Gastrocnemius medialis (tissue), 4 donors: ENCODE measurements around the gene BCL10. TPM values are rescaled to one million over a fixed set of nuclear protein-coding genes. Genes with fewer than 3 reads are reported as not detected.

Source experiments
- ATAC-seq, 2 donors: fragments of 150-250 bp; one replicate each; pipeline ENCODE4 v1.9.1; 2016
- DNase-seq, 2 donors: peaks; one replicate each; pipeline ENCODE4 v3.0.0-alpha.2; 2019
- H3K27ac ChIP-seq, 4 donors: fragments of 200-600 bp; sonication (generic); 1 replicate in 1 of 4; 2 replicates in 3 of 4; pipeline ENCODE4 v1.5.1; 2016 to 2018; ENCODE audit warnings: mild to moderate bottlenecking in 2 of 4, moderate library complexity in 1 of 4
- H3K27me3 ChIP-seq, 3 donors: fragments of 200-600 bp; sonication (generic) in 2 of 3; 1 replicate in 1 of 3; 2 replicates in 2 of 3; pipeline versions ENCODE4 v1.5.1 to v1.6.0; 2016 to 2019; ENCODE audit warnings: mild to moderate bottlenecking in 1 of 3, moderate library complexity in 1 of 3
- H3K36me3 ChIP-seq, 2 donors: fragments of 200-600 bp; sonication (generic) in 1 of 2; one replicate each; pipeline ENCODE4 v1.5.1; 2017 to 2018
- H3K4me1 ChIP-seq, 2 donors: fragments of 200-600 bp; sonication (generic) in 1 of 2; one replicate each; pipeline ENCODE4 v1.5.1; 2016 to 2017; ENCODE audit warnings: mild to moderate bottlenecking in 2 of 2
- H3K4me3 ChIP-seq, 4 donors: fragments of 200-600 bp; sonication (generic) in 3 of 4; 1 replicate in 1 of 4; 2 replicates in 3 of 4; pipeline ENCODE4 v1.5.1; 2016 to 2019; ENCODE audit warnings: mild to moderate bottlenecking in 2 of 4
- H3K9me3 ChIP-seq, 3 donors: fragments of 200-600 bp; sonication (generic) in 2 of 3; 1 replicate in 1 of 3; 2 replicates in 2 of 3; pipeline ENCODE4 v1.5.1; 2016 to 2019
- CTCF ChIP-seq, 5 experiments: fragments of 450-650 bp in 3 of 5; fragments of 200-600 bp in 2 of 5; sonication (generic) in 2 of 5; IDR thresholded peaks in 4 of 5; conservative IDR thresholded peaks in 1 of 5; 1 replicate in 4 of 5; 2 replicates in 1 of 5; pipeline ENCODE4 v1.5.1; 2016 to 2019; ENCODE audit warnings: antibody characterized with exemption in 5 of 5, mild to moderate bottlenecking in 3 of 5, moderate library complexity in 3 of 5
- POLR2A ChIP-seq, 2 donors: fragments of 450-650 bp; IDR thresholded peaks; one replicate each; pipeline ENCODE4 v1.6.1; 2017; ENCODE audit warnings: antibody characterized with exemption in 2 of 2, mild to moderate bottlenecking in 2 of 2, moderate library complexity in 2 of 2
- in situ Hi-C, 4 donors: fragments of 200-750 bp; cut with MboI; loops; one replicate each; pipeline versions ENCODE4 v1.15.0 to v1.8.0; 2017; ENCODE audit warnings: low sequenced_read_pairs in 4 of 4
- intact Hi-C: fragments of 100-400 bp; cut with DNase I; formaldehyde crosslinking; loops from one replicate; pipeline ENCODE4 v1.15.1; 2023; ENCODE audit warnings: low total_unique reads
- total RNA-seq, 4 donors: library from RNA; depleted of rRNA; stranded (reverse); fragments of >200 nt; gene quantifications; one replicate each; pipeline versions ENCODE4 v1.1.0 to v1.2.3, GENCODE V29; 2016

The BCL10 gene
- 1 to 10 TPM; 4.3 to 6.4 (median 5.4) TPM for total RNA-seq

- intact Hi-C loops: loop anchor here (5.0 kb wide), 1 partner anchor 74 kb away; the partner anchor contains the start of gene SYDE2
- H3K4me1 ChIP-seq: peaks cover 23 to 27% of the 10 kb centered on the region in 2 donors
Observed at GRCh38 chr1:85276215-85276977, at the start of gene BCL10. BCL10 (minus strand) TSS chr1:85276632; CDS start chr1:85276352, 280 bp downstream.

GRCh38 chr1:85325920-85326319, 49.5 kb upstream of the BCL10 start:
- in situ Hi-C loops: loop anchor here in 1 of 4 donors (10.0 kb wide), 1 partner anchor 249 kb away; no protein-coding TSS in a partner anchor
- Histone ChIP-seq H3K4me3 (no peak overlapping the region), H3K4me1 (peaks cover 23% of the 10 kb centered on the region in 2 donors), H3K9me3 (no peaks in the 10 kb centered on the region), H3K27ac (no peak overlapping the region), H3K36me3 (no peaks in the 10 kb centered on the region), H3K27me3 (no peaks in the 10 kb centered on the region)
- no peak for TF ChIP-seq POLR2A (IDR thresholded peaks at IDR 0.05)
- no peak for TF ChIP-seq CTCF (IDR thresholded peaks at IDR 0.05 in 4 of 5, conservative IDR thresholded peaks at IDR 0.05 in 1 of 5)
- no peak for DNase-seq
- no peak for ATAC-seq
- intact Hi-C loops: no loop called here

More at GRCh38 chr1:85276215-85276977, at the start of gene BCL10:
- TF ChIP-seq CTCF (IDR thresholded peaks at IDR 0.05 in 4 of 5, conservative IDR thresholded peaks at IDR 0.05 in 1 of 5): no peak
- TF ChIP-seq POLR2A (IDR thresholded peaks at IDR 0.05): peak; percentile 91 to 92
- DNase-seq (peak; percentile 97 to 98), ATAC-seq (peak; percentile 84 to 87)
- Histone ChIP-seq H3K36me3 (no peaks in the 10 kb centered on the region), H3K27ac (peak within 1 kb of the TSS; percentile 96 to 99 (median 98)), H3K9me3 (no peaks in the 10 kb centered on the region), H3K4me3 (peak within 1 kb of the TSS; percentile 83 to 99 (median 93)), H3K27me3 (no peaks in the 10 kb centered on the region)
- in situ Hi-C loops: no loop called here

GRCh38 chr1:85323770-85324169, 47.3 kb upstream of the BCL10 start:
- TF ChIP-seq CTCF (IDR thresholded peaks at IDR 0.05 in 4 of 5, conservative IDR thresholded peaks at IDR 0.05 in 1 of 5) (no peak), POLR2A (IDR thresholded peaks at IDR 0.05) (no peak)
- no peaks in the 10 kb centered on the region for H3K36me3 ChIP-seq
- intact Hi-C loops (no loop called here), in situ Hi-C loops (loop anchor here in 1 of 4 donors (10.0 to 25.0 kb wide), 2 partner anchors 251 to 564 kb away; no protein-coding TSS in a partner anchor)
- no peak overlapping the region for H3K4me3 ChIP-seq
- H3K9me3 ChIP-seq: no peaks in the 10 kb centered on the region
- ATAC-seq: no peak
- no peak for DNase-seq
- H3K4me1 ChIP-seq: peaks cover 3 to 8% of the 10 kb centered on the region in 2 donors
- H3K27ac ChIP-seq: no peak overlapping the region
- no peaks in the 10 kb centered on the region for H3K27me3 ChIP-seq

- H3K27me3 ChIP-seq: no peaks in the 10 kb centered on the region
- DNase-seq (no peak), ATAC-seq (no peak)
- H3K36me3 ChIP-seq: no peaks in the 10 kb centered on the region
- intact Hi-C loops (no loop called here), in situ Hi-C loops (loop anchor here in 1 of 4 donors (10.0 to 25.0 kb wide), 2 partner anchors 252 to 565 kb away; no protein-coding TSS in a partner anchor)
- H3K9me3 ChIP-seq: no peaks in the 10 kb centered on the region
- H3K27ac ChIP-seq: no peak overlapping the region
- TF ChIP-seq CTCF (IDR thresholded peaks at IDR 0.05 in 4 of 5, conservative IDR thresholded peaks at IDR 0.05 in 1 of 5) (no peak), POLR2A (IDR thresholded peaks at IDR 0.05) (no peak)
- no peak overlapping the region for H3K4me3 ChIP-seq
- H3K4me1 ChIP-seq: peaks cover 0 to 6% of the 10 kb centered on the region in 2 donors
Observed at GRCh38 chr1:85322655-85323054, 46.2 kb upstream of the BCL10 start.
